Activated T-cell treated with anti-CD3 and anti-CD28 coated beads, Interleukin-2, amount 50 U/mL, for 1 hour (primary cell): ENCODE measurements around the gene LIPC.

Source experiments
- DNase-seq: peaks from one replicate; pipeline ENCODE4 v3.0.0-alpha.2; 2020

LIPC gene

GRCh38 chr15:58460116-58460790, 28.5 kb downstream of the LIPC start:
- no peak for DNase-seq

DNA sequence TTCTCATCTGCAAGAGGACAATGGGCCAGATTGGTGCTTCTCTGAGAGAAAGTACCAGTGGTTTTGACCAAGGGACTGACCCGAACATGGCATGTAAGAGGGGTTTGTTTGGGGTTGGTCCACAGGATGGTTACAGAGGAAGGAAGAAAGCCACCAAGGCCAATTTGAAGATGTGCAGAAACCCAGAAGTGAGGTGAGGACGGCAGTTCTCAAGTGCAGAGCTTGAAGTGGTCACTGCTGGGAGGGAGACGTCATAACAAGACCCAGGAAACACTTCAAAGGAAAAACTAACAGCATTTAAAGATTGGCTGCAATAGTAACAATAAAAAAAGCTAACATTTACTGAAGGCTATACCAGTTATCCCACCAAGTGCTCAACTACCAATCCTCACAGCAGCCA, 29.1 kb downstream of the LIPC start:
- DNase-seq, result no peak

- no peak for DNase-seq
Observed at GRCh38 chr15:58462547-58462946, 30.8 kb downstream of the LIPC start.

DNA sequence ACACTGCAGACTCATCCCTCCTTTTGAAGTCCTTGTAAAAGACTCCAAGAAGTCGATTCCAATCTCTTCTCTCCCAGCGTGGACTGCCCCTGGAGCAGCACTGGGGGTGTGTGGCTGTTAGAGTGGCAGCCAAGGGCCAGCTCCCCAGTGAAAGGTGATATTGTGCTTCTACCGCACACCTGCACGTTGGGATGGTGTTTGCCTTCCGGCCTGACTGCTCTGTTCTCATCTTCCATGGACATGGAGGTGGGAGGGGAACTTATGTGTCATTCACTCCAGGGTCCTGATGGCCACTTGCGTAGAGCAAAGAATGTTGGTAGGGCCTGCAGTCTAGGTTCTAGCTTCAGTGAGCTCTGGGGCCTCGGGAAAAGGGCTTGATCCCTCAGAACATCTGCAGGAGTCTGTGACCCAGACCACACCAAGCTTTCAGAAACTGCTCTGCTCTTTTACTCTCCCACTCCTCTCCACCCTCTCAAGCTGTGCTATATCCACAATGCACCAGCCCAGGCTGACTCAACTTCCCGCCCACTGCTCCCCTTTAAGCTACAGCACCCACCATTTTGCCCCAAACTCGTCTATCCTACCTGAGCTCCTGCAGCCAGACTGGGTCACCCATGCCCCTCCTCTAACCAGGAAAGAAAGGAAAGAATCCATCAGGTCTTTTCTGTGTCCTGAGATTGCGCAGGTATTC, 31.3 kb downstream of the LIPC start:
- DNase-seq, result no peak

- DNase-seq, result no peak
Observed at GRCh38 chr15:58463815-58464650, 32.2 kb downstream of the LIPC start.

GRCh38 chr15:58465070-58465469, 33.3 kb downstream of the LIPC start:
- DNase-seq, result no peak

DNA sequence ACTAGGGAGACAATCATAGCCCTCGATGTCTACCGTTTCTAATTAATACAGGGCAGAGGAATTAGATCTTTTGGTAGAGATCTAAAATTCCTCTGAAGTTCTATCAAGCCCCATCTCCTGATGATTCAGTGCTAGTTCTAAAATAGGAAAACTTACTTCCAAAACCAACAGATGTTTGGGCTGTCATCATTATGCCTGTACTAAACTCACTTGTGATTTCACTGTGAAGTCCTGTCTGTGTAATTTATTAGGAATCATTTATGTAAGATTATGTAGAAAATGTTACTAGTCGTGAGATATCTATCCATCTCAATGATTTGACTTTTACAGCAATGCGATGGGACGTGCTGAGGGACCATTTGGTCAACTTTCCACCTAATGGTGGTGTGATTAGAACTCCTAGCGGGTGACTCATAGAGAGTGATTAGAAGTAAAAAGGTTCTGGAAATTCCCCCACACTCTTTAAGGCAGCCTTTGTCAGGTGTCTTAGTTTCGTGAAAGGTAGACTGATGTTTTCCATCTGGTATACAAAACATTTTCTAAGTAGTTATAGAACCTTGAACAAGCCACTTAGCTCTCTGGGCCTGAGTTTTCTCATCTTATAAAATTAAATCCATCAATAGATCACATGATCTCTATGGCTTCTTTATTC, 34.2 kb downstream of the LIPC start:
- DNase-seq, result no peak

- no peak for DNase-seq
Observed at GRCh38 chr15:58466566-58466965, 34.8 kb downstream of the LIPC start.

DNA sequence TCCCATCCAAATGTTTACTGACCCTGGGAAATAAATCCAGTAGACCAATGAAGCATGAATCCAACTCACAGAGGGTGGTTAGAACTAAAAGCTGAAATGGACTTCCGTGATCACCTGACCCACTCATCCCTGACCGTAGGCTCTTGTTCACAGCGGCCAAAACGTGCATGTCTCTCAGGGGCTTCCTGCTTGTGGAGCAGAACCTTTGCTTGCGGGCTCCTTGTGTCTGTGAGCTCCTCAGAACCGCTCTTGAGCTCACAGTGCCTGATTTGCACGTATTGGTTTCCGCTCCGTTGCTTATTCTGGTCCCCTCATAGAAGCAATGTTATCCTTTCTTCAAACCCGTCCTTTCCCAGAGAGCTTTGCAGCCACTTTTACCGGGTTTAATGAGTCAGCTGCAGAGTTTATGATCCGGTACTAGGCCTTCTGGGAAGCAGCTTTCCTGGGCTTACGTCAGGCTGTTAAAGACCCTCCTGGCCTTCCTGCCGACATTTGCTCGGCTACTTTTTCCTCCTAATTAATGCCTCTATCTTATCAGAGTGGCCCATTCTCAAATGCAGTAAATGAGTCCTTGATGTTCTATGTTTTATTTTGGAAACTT, 35.4 kb downstream of the LIPC start:
- no peak for DNase-seq

- no peak for DNase-seq
Observed at GRCh38 chr15:58467722-58468423, 36.1 kb downstream of the LIPC start.

DNA sequence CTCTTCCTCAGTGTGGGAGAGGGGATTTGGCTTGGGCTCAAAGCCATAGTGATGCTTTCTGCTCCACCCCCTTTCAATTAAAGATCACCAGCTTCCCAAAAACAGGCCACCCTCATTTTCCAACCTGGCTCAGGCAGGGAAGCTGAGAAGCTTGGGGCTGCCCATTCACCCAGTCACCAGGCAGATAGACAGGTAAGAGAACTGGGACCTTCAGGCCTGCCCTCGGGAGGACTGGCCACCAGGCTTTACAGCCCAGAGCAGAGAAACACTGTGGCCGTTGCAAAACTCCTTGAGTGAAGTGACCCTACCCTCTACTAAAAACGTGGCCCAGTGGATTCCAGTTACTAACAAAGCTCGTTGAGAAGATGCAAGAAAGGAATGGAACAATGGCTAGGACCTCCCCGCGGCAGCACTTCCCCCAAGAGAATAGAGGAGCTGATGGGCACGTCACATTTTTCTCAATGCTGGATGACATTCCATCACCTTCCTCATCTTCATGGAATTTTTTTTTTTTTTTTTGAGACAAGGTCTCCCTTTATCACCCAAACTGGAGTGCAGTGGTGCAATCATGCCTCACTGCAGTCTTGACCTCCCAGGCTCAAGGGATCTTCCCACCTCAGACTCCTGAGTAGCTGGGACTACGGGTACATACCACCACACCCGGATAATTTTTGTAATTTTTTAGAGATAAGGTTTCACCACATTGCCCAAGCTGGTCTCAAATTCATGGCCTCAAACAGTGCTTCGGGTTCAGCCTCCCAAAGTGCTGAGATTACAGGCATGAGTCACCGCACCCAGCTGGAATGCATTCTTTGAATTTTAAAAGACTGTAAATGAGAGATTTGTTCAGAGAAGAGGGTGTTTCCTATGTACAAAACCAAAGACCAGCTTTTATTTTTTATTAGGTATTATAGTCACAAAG, 37.9 kb downstream of the LIPC start:
- DNase-seq, result no peak

DNA sequence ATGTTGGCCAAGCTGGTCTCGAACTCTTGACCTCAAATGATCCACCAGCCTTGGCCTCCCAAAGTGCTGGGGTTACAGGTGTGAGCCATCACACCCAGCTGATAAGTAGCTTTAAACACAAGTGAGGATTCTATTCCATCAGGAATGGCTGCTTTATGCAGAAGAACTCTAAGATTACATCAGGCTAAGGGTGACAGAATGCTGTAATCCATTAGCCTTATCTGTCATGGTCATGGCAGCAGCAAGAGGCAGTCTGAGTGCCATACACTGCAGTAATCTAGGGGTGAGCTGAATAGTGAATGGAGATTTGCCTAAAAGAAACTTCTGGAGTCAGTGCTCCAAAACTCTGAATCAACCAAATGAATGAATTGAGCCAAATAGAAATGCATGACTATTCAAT, 39.6 kb downstream of the LIPC start:
- DNase-seq, result no peak

DNA sequence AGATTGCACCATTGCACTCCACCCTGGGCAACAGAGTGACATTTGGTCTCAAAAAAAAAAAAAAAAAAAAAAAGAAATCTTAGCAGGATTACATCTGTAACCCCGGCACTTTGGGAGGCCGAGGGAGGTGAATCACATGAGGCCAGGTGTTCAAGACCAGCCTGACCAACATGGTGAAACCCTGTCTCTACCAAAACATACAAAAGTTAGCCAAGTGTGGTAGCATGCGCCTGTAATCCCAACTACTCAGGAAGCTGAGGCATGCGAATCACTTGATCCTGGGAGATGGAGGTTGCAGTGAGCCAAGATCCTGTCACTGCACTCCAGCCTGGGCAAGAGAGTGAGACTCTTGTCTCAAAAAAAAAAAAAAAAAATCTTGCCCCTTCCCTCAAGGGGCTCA, 40.4 kb downstream of the LIPC start:
- no peak for DNase-seq

DNA sequence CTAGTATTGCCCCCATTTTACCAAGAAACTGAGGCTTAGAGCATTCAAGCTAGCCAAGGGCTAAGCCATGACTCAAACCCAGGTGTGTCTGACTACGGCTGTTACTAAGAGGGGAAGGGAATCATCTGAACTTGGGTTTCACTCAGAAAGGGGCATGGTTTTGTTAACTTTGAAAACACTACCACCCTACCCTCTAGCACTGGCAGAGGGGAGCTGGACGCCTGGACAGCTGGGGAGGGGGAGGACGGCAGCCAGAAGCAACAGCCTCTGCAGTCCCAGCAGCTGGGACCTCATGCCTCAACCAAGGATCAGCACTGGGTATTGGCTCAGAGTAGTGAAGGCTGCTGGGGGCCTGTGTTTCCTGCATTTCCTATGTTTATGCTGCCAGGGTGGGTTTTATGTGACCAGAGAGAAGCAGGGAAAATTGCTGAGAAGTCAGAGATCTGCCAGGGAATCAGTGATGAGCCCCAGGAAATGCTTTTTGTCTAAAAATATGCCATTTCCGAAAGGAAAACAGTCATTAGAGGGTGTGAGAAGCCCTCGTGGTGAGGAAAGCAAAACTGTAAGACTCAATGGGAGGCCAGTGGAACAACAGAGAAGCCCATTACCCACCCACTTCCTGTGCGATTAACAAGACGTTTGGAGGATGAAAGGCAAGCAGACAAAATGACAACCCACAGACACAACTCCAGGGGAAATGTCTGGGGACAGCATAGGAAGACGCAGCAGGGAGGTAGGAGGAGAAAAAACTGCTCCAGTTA, 41.2 kb downstream of the LIPC start:
- no peak for DNase-seq

GRCh38 chr15:58473724-58474123, 41.9 kb downstream of the LIPC start:
- no peak for DNase-seq

- DNase-seq, result no peak
Observed at GRCh38 chr15:58474741-58475323, 43.0 kb downstream of the LIPC start.

GRCh38 chr15:58475573-58476524, 44.1 kb downstream of the LIPC start:
- DNase-seq, result no peak

- no peak for DNase-seq
Observed at GRCh38 chr15:58476525-58477162, 44.9 kb downstream of the LIPC start.
